Measurements from ENCODE around the gene CGAS. TPM values are rescaled to one million over a fixed set of nuclear protein-coding genes. Genes with fewer than 3 reads are reported as not detected.
"Not testable (repeated sequence)": the region's sequence is repeated elsewhere in the genome, so short reads cannot be mapped to it uniquely, and the experiment has no call there.

CGAS gene
- total RNA-seq, 2 experiments from 2014 or later = 32.4 to 33.1 TPM

DNA sequence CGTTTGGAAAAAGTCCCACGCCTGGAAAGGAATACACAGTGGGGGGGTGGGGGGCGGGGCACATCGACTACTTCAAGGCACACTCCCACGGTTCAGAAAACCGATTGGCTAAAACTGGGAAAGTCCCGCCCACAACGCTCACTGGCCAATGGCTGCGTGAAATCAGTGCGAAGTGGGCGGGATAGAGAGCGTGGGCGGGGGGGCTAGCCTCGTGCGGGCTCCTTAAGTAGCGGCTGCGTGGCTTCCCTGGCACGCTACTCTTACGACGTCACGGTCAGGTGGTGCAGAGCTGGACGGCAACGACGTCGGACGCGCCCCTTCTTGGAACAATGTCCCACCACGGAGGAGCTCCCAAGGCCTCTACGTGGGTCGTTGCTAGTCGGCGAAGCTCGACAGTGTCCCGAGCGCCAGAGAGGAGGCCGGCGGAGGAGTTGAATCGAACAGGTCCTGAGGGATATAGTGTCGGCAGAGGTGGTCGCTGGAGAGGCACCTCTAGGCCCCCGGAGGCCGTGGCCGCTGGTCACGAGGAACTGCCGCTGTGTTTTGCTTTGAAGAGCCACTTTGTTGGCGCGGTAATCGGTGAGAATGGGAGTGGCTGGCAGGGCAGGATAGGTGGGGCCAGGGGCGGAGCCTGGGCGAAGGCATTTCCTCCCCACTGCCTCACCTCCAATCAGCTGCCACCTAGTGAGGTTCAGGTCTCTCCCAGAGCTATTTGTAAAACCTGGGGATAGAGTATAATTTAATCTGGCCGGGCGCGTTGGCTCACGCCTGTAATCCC lies 57.3 kb downstream of the CGAS start, which contains the start of gene DDX43:
Gene DDX43, plus strand, starts transcription at position 252 of the 778 bp plus-strand sequence. Its CDS starts 78 bp downstream, at position 330.
- ChIA-PET POLR2A (no interaction called here), CTCF (no interaction called here)
- Mint-ChIP-seq H3K27me3 (ENCODE audit: low read depth) (peaks cover 2% of the 10 kb centered on the region), H3K27ac (peak within 1 kb of the TSS; percentile 89), H3K36me3 (ENCODE audit: low read depth) (peaks cover 5% of the 10 kb centered on the region), H3K4me1 (ENCODE audit: low read depth) (peaks cover 24% of the 10 kb centered on the region), H3K9me3 (ENCODE audit: insufficient read depth) (no peaks in the 10 kb centered on the region), H3K4me3 (peak within 1 kb of the TSS; percentile 68)
- peak; percentile 69 for ATAC-seq
- peak; percentile 60 for DNase-seq

DNA sequence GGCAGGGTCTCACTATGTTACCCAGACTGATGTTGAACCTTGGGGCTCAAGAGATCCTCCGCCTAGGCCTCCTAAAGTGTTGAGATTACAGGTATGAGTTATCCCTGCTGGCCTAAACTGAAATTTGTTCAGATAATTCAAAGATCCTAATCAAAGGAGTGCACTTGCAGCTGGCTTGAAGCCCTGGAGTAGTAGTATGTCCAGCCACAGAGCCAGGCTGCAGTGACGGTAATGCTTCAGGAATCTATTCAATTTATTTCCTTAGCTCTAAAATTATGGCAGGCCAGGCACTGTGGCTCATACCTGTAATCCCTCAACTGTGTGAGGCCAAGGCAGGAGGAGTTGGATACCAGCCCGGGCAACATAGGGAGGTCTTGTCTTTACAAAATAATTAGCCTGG lies 58.8 kb downstream of the CGAS start:
- Mint-ChIP-seq H3K4me3 (no peak overlapping the region), H3K9me3 (ENCODE audit: insufficient read depth) (no peaks in the 10 kb centered on the region), H3K27ac (no peak overlapping the region), H3K4me1 (ENCODE audit: low read depth) (peaks cover 38% of the 10 kb centered on the region), H3K27me3 (ENCODE audit: low read depth) (no peaks in the 10 kb centered on the region), H3K36me3 (ENCODE audit: low read depth) (peaks cover 3% of the 10 kb centered on the region)
- no peak for ATAC-seq
- CTCF ChIA-PET = no interaction called here
- DNase-seq = no peak
- POLR2A ChIA-PET = interaction anchor here (0.6 kb wide), 1 partner anchor 127 kb away, joined by 3 read pairs; no protein-coding TSS in a partner anchor

DNA sequence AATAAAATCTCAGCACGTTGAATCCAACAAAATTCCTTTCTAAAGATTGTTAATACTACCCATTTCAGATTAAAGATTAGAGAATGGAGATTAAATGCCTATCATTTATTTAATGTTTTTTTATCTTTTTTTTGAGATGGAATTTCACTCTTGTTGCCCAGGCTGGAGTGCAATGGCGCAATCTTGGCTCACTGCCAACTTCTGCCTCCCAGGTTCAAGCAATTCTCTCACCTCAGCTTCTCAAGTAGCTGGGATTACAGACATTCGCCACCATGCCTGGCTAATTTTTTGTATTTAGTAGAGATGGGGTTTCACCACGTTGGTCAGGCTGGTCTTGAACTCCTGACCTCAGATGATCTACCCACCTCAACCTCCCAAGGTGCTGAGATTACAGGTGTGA lies 59.9 kb downstream of the CGAS start:
- H3K4me1 Mint-ChIP-seq (ENCODE audit: low read depth) = peaks cover 39% of the 10 kb centered on the region
- CTCF ChIA-PET; H3K4me3 Mint-ChIP-seq; POLR2A ChIA-PET; H3K27ac Mint-ChIP-seq; DNase-seq; H3K27me3 Mint-ChIP-seq (ENCODE audit: low read depth); H3K9me3 Mint-ChIP-seq (ENCODE audit: insufficient read depth); ATAC-seq; H3K36me3 Mint-ChIP-seq (ENCODE audit: low read depth): not testable (repeated sequence)

DNA sequence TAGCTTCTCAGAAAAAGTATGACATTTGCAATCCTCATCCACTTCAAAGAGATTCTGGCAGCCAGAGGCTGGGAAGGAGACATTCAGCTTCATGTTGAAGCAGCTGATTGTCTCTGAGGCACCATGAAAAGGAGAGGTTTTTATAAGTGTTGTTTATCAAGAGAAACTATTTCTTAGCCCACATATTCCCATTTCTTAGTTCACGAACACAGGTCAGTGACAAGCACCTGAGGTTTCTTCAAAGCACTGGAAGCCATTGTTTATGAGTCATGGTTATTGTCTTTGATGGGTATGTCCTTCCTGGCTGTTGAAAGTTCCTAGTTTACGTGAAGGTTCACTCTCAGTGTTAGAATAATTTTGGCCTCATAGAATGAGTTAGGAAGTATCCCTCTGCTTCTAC lies 60.4 kb downstream of the CGAS start:
- Mint-ChIP-seq H3K27ac (peak overlapping the region; percentile 20), H3K27me3 (ENCODE audit: low read depth) (no peaks in the 10 kb centered on the region), H3K36me3 (ENCODE audit: low read depth) (peaks cover 3% of the 10 kb centered on the region), H3K4me1 (ENCODE audit: low read depth) (peaks cover 39% of the 10 kb centered on the region), H3K4me3 (no peak overlapping the region), H3K9me3 (ENCODE audit: insufficient read depth) (no peaks in the 10 kb centered on the region)
- no peak for DNase-seq
- peak; percentile 19 for ATAC-seq
- CTCF ChIA-PET = no interaction called here
- POLR2A ChIA-PET = no interaction called here

GRCh38 chr6:73389854-73390253 lies 62.2 kb downstream of the CGAS start:
- DNase-seq = no peak
- Mint-ChIP-seq H3K27me3 (ENCODE audit: low read depth) (no peaks in the 10 kb centered on the region), H3K9me3 (ENCODE audit: insufficient read depth) (no peaks in the 10 kb centered on the region), H3K27ac (no peak overlapping the region), H3K4me1 (ENCODE audit: low read depth) (peaks cover 38% of the 10 kb centered on the region), H3K4me3 (no peak overlapping the region), H3K36me3 (ENCODE audit: low read depth) (peaks cover 3% of the 10 kb centered on the region)
- CTCF ChIA-PET = interaction anchor here (0.9 to 2.5 kb wide), 2 partner anchors 12 to 62 kb away, joined by 3 to 18 read pairs; no protein-coding TSS in a partner anchor
- POLR2A ChIA-PET = interaction anchor here (1.0 kb wide), 1 partner anchor 35 kb away, joined by 5 read pairs; no protein-coding TSS in a partner anchor
- ATAC-seq = no peak

- Mint-ChIP-seq H3K4me3 (peak overlapping the region; percentile 81), H3K9me3 (ENCODE audit: insufficient read depth) (no peaks in the 10 kb centered on the region), H3K4me1 (ENCODE audit: low read depth) (peaks cover 36% of the 10 kb centered on the region), H3K27ac (peak overlapping the region; percentile 83), H3K36me3 (ENCODE audit: low read depth) (peaks cover 3% of the 10 kb centered on the region), H3K27me3 (ENCODE audit: low read depth) (peaks cover 2% of the 10 kb centered on the region)
- peak; percentile 92 for ATAC-seq
- POLR2A ChIA-PET = interaction anchor here (0.5 to 0.9 kb wide), 6 partner anchors 14 to 222 kb away, joined by 3 to 6 read pairs (median 4); no protein-coding TSS in a partner anchor
- peak; percentile 76 for DNase-seq
- CTCF ChIA-PET = interaction anchor here (0.7 to 2.5 kb wide), 15 partner anchors 9 to 773 kb away, joined by 3 to 18 read pairs (median 4); partner anchors contain the start of gene OOEP
Measured at GRCh38 chr6:73388800-73389512, 63.1 kb downstream of the CGAS start.

DNA sequence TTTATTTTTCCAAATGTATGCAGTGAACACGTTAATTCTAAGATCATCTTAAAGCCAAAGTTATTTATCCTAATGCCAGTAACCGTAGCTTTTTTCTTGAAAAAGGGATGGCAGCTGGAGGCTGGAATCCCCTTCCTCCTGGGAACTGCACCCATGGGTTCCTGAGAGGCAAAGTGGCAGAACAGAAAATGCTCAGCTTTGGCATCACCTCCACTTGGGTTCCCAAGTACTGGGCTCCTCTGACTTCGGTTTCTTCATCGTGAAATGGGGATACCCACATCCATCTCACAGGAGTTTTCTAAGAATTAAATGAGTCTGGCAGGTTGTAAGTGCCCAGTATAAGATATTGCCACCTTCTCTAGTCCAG lies 63.7 kb downstream of the CGAS start:
- Mint-ChIP-seq H3K27me3 (ENCODE audit: low read depth) (peaks cover 2% of the 10 kb centered on the region), H3K36me3 (ENCODE audit: low read depth) (peaks cover 3% of the 10 kb centered on the region), H3K9me3 (ENCODE audit: insufficient read depth) (no peaks in the 10 kb centered on the region), H3K4me1 (ENCODE audit: low read depth) (peaks cover 36% of the 10 kb centered on the region), H3K27ac (peak overlapping the region; percentile 83), H3K4me3 (peak overlapping the region; percentile 81)
- POLR2A ChIA-PET = interaction anchor here (0.6 to 0.9 kb wide), 3 partner anchors 13 to 197 kb away, joined by 3 to 5 read pairs (median 4); no protein-coding TSS in a partner anchor
- DNase-seq (no peak), ATAC-seq (peak; percentile 10)
- CTCF ChIA-PET = interaction anchor here (0.8 to 2.5 kb wide), 12 partner anchors 10 to 772 kb away, joined by 3 to 18 read pairs (median 4); partner anchors contain the start of gene OOEP

DNA sequence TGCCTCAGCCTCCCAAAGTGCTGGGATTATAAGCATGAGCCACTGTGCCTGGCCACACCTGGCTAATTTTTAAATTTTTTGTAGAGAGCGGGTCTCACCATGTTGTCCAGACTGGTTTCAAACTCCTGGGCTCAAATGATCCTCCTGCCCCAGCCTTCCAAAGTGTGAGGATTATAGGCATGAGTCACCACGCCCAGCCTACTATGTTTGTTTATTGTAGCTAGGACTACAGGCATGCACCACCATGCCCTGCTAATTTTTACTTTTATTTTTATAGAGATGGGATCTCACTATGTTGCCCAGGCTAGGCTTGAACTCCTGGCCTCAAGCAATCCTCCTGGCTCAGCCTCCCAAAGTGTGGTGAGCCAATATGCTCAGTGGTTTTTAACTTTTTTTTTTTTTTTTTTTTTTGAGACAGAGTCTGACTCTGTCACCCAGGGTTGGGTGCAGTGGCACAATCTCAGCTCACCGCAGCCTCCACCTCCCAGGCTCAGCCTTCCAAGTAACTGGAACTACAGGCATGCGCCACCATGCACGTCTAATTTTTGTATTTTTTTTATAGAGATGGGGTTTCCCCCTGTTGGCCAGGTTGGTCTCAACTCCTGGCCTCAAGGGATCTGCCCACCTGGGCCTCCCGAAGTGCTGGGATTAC lies 69.5 kb downstream of the CGAS start:
- ChIA-PET CTCF (no interaction called here), POLR2A (interaction anchor here (0.6 kb wide), 1 partner anchor 194 kb away, joined by 3 read pairs; no protein-coding TSS in a partner anchor)
- peaks cover 2% of the 10 kb centered on the region for H3K27me3 Mint-ChIP-seq (ENCODE audit: low read depth)
- H3K27ac Mint-ChIP-seq = no peak overlapping the region
- H3K36me3 Mint-ChIP-seq (ENCODE audit: low read depth) = no peaks in the 10 kb centered on the region
- ATAC-seq (no peak), DNase-seq (no peak)
- H3K4me3 Mint-ChIP-seq = no peak overlapping the region
- H3K4me1 Mint-ChIP-seq (ENCODE audit: low read depth) = peaks cover 3% of the 10 kb centered on the region
- no peaks in the 10 kb centered on the region for H3K9me3 Mint-ChIP-seq (ENCODE audit: insufficient read depth)

DNA sequence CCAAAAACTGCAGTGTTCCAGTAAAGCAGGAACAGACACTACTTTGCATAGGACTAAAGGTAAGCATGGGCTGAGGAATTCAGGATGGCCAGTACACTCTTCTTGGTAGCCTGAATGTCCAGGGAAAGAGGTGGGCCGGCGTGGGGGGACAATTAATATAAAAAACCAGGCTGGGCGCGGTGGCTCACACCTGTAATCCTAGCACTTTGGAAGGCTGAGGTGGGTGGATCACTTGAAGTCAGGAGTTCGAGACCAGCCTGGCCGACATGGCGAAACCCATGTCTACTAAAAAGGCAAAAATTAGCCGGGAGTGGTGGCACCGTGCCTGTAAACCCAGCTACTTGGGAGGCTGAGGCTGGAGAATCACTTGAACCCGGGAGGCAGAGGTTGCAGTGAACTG lies 70.6 kb downstream of the CGAS start:
- H3K9me3 Mint-ChIP-seq (ENCODE audit: insufficient read depth); ATAC-seq; H3K4me1 Mint-ChIP-seq (ENCODE audit: low read depth); H3K27ac Mint-ChIP-seq; H3K4me3 Mint-ChIP-seq; H3K27me3 Mint-ChIP-seq (ENCODE audit: low read depth); H3K36me3 Mint-ChIP-seq (ENCODE audit: low read depth); POLR2A ChIA-PET; DNase-seq; CTCF ChIA-PET: not testable (repeated sequence)

GRCh38 chr6:73377225-73377624 lies 74.9 kb downstream of the CGAS start:
- no peak overlapping the region for H3K27ac Mint-ChIP-seq
- ChIA-PET CTCF (interaction anchor here (1.4 kb wide), 1 partner anchor 13 kb away, joined by 3 read pairs; no protein-coding TSS in a partner anchor), POLR2A (no interaction called here)
- DNase-seq (no peak), ATAC-seq (no peak)
- no peaks in the 10 kb centered on the region for H3K27me3 Mint-ChIP-seq (ENCODE audit: low read depth)
- no peaks in the 10 kb centered on the region for H3K4me1 Mint-ChIP-seq (ENCODE audit: low read depth)
- peaks cover 4% of the 10 kb centered on the region for H3K9me3 Mint-ChIP-seq (ENCODE audit: insufficient read depth)
- no peaks in the 10 kb centered on the region for H3K36me3 Mint-ChIP-seq (ENCODE audit: low read depth)
- H3K4me3 Mint-ChIP-seq = no peak overlapping the region

DNA sequence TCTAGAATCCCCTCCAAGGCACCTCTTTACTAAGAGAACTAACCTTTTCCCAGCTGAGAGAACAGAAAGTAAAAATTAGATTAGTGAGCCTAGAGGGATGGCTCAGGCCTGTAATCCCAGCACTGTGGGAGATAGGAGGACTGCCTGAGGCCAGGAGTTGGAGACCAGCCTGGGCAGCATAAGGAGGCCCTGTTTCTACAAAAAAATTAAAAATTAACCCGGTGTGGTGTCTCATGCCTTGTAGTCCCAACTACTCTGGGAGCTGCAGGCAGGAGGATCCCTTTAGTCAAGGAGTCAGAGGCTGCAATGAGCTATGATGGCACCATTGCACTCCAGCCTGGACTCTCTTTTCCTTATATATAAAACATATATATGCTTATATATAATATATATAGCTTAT lies 76.9 kb downstream of the CGAS start:
- ATAC-seq (no peak), DNase-seq (no peak)
- no peaks in the 10 kb centered on the region for H3K36me3 Mint-ChIP-seq (ENCODE audit: low read depth)
- no peak overlapping the region for H3K27ac Mint-ChIP-seq
- no peaks in the 10 kb centered on the region for H3K4me1 Mint-ChIP-seq (ENCODE audit: low read depth)
- no peaks in the 10 kb centered on the region for H3K27me3 Mint-ChIP-seq (ENCODE audit: low read depth)
- ChIA-PET CTCF (interaction anchor here (1.4 to 2.0 kb wide), 2 partner anchors 9 to 14 kb away, joined by 3 to 6 read pairs; no protein-coding TSS in a partner anchor), POLR2A (interaction anchor here (1.0 kb wide), 1 partner anchor 14 kb away, joined by 3 read pairs; no protein-coding TSS in a partner anchor)
- H3K9me3 Mint-ChIP-seq (ENCODE audit: insufficient read depth) = peaks cover 8% of the 10 kb centered on the region
- no peak overlapping the region for H3K4me3 Mint-ChIP-seq

All from activated CD8-positive, alpha-beta T cell treated with anti-CD3 and anti-CD28 coated beads, Interleukin-2, amount 10 ng/mL, durations not matched to agents 7 days and 5 days (primary cell).